Testis (tissue), 3 donors: Measurements from ENCODE around the gene CUBN. TPM values are rescaled to one million over a fixed set of nuclear protein-coding genes. Genes with fewer than 3 reads are reported as not detected.
"Not testable (repeated sequence)": the region's sequence is repeated elsewhere in the genome, so short reads cannot be mapped to it uniquely, and the experiment has no call there.

Source experiments
- DNase-seq: peaks from one replicate; pipeline ENCODE4 v3.0.0-alpha.2; 2019
- H3K27ac ChIP-seq, 2 donors: fragments of 200-600 bp; sonication (generic); one replicate each; pipeline ENCODE4 v1.5.1; 2019
- H3K27me3 ChIP-seq: fragments of 200-600 bp; sonication (generic); one replicate; pipeline ENCODE4 v1.5.1; 2019
- H3K36me3 ChIP-seq: fragments of 200-600 bp; sonication (generic); one replicate; pipeline ENCODE4 v1.5.1; 2017; ENCODE audit warnings: low read depth; ENCODE audit errors: missing control alignments
- H3K4me1 ChIP-seq: fragments of 200-600 bp; sonication (generic); one replicate; pipeline ENCODE4 v1.5.1; 2019
- H3K4me3 ChIP-seq, 2 donors: fragments of 200-600 bp; sonication (generic); one replicate each; pipeline ENCODE4 v1.5.1; 2017 to 2019
- H3K9me3 ChIP-seq: fragments of 200-600 bp; sonication (generic); one replicate; pipeline ENCODE4 v1.5.1; 2017
- POLR2A ChIP-seq: fragments of 450-650 bp; IDR thresholded peaks from one replicate; pipeline ENCODE4 v1.6.1; 2017; ENCODE audit warnings: antibody characterized with exemption, mild to moderate bottlenecking, moderate library complexity
- WGBS, 2 donors: methylation state at CpG; one replicate each; pipeline ENCODE4 v1.1.5; 2018; 5-methylcytosine and 5-hydroxymethylcytosine counted together
- intact Hi-C: fragments of 100-400 bp; cut with DNase I; formaldehyde crosslinking; loops from one replicate; pipeline ENCODE4 v1.15.1; 2023; ENCODE audit warnings: low total_unique reads
- polyA plus RNA-seq: library from polyadenylated mRNA; stranded (reverse); fragments of 350-450 nt; fragmentation: Illumina TruSeq; extraction: RNeasy Lipid Tissue Mini Kit (QIAGEN cat#74804); gene quantifications from one replicate; pipeline ENCODE4 v1.2.3, GENCODE V29; 2014; ENCODE audit warnings: low read depth, low replicate concordance; ENCODE audit not compliant: insufficient read depth
- total RNA-seq, 2 donors: library from RNA; depleted of rRNA; stranded (reverse); fragments of >200 nt; gene quantifications; one replicate each; pipeline ENCODE4 v1.2.3, GENCODE V29; 2016
- TF ChIP-seq, protein P1 (sequence below), 3 experiments: fragments of 450-650 bp in 2 of 3; fragments of 200-600 bp in 1 of 3; sonication (generic) in 1 of 3; IDR thresholded peaks; one replicate each; pipeline ENCODE4 v1.5.1; 2016 to 2019; ENCODE audit warnings: antibody characterized with exemption in 3 of 3, mild to moderate bottlenecking in 2 of 3, moderate library complexity in 1 of 3

CUBN gene
- total and polyA plus RNA-seq, 3 donors from 2014 or later, result 11.0 to 39.3 (median 19.2) TPM

DNA sequence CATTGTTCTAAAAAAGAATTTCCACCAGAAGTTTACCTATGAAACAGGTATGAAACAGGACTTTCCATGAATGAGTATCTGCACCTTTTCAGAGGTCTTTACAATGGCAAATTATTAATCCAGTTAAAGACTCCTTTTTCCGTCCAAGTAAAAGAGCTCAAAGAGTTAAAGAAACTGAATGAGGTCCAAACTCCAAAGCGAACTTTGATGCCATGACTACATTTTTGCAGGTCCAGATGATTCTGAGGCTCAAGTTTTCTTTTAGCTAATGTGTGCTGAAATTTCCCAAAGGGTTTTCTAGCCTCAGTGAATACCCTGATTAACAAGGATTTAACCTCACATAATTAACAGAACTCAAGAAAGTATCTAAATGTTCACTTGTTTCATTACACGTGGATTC lies 9.8 kb downstream of the CUBN start:
- no peaks in the 10 kb centered on the region for H3K9me3 ChIP-seq
- TF ChIP-seq, protein P1, sequence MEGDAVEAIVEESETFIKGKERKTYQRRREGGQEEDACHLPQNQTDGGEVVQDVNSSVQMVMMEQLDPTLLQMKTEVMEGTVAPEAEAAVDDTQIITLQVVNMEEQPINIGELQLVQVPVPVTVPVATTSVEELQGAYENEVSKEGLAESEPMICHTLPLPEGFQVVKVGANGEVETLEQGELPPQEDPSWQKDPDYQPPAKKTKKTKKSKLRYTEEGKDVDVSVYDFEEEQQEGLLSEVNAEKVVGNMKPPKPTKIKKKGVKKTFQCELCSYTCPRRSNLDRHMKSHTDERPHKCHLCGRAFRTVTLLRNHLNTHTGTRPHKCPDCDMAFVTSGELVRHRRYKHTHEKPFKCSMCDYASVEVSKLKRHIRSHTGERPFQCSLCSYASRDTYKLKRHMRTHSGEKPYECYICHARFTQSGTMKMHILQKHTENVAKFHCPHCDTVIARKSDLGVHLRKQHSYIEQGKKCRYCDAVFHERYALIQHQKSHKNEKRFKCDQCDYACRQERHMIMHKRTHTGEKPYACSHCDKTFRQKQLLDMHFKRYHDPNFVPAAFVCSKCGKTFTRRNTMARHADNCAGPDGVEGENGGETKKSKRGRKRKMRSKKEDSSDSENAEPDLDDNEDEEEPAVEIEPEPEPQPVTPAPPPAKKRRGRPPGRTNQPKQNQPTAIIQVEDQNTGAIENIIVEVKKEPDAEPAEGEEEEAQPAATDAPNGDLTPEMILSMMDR (IDR thresholded peaks at IDR 0.05), result no peak
- no peak for TF ChIP-seq POLR2A
- DNase-seq, result no peak
- no peak overlapping the region for H3K27ac ChIP-seq
- intact Hi-C loops, result no loop called here
- peaks cover 12% of the 10 kb centered on the region for H3K4me1 ChIP-seq
- no peak overlapping the region for H3K4me3 ChIP-seq
- H3K27me3 ChIP-seq, result no peaks in the 10 kb centered on the region
- 49 to 62% methylated on average over 3 of the region's 3 CpGs for WGBS, 2 donors
- H3K36me3 ChIP-seq, result no peaks in the 10 kb centered on the region

DNA sequence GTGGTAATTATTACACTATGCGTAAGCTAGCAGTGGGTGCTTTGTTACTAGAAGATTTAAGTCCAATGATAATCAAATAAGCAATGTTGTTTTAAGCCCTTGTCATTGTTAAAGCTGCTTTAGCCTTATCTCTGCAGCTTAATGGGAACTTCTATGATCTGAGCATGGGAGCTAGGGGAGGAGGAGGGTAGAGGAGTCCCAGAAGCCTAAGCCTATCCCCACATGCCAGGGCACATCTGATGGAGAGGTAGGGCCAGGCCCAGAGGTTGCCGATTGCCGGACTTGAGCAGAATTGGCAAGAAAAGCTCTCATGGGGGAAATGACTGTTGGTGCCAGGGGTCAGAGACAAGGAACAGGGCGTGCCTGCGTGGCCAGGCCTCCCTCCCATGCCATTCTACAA lies 13.4 kb downstream of the CUBN start:
- Histone ChIP-seq H3K4me1 (peaks cover 12% of the 10 kb centered on the region), H3K27ac (peak overlapping the region in 1 of 2 donors; percentile 15), H3K9me3 (no peaks in the 10 kb centered on the region), H3K4me3 (no peak overlapping the region), H3K36me3 (no peaks in the 10 kb centered on the region), H3K27me3 (no peaks in the 10 kb centered on the region)
- WGBS, 2 donors, result 46 to 55% methylated on average over 5 of the region's 5 CpGs
- TF ChIP-seq, protein P1 (IDR thresholded peaks at IDR 0.05), result no peak
- no peak for TF ChIP-seq POLR2A
- DNase-seq, result no peak
- intact Hi-C loops, result no loop called here

DNA sequence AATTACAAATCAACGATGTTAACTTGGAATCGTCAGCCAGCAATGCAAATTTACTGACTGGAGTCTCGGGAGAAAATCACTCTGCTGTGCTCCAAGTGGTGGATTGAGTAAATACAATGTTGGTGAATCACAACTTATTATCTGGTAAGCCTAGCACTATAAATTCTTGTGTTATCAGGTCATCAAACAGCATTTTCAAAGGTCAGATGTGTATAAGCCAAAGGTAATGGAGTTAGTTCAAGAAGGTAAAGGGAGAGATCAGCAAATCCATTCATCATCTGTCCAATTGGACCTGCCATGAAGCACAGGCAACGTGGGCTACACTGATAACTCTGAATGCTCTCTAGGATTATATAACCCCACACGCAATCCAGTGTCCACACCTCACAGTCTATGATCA lies 13.9 kb downstream of the CUBN start:
- no peak for DNase-seq
- Histone ChIP-seq H3K27ac (no peak overlapping the region), H3K27me3 (no peaks in the 10 kb centered on the region), H3K4me1 (peaks cover 12% of the 10 kb centered on the region), H3K36me3 (no peaks in the 10 kb centered on the region), H3K4me3 (no peak overlapping the region), H3K9me3 (no peaks in the 10 kb centered on the region)
- TF ChIP-seq, protein P1 (IDR thresholded peaks at IDR 0.05), result no peak
- no peak for TF ChIP-seq POLR2A
- 78 to 80% methylated on average over 5 of the region's 5 CpGs for WGBS, 2 donors
- intact Hi-C loops, result no loop called here

DNA sequence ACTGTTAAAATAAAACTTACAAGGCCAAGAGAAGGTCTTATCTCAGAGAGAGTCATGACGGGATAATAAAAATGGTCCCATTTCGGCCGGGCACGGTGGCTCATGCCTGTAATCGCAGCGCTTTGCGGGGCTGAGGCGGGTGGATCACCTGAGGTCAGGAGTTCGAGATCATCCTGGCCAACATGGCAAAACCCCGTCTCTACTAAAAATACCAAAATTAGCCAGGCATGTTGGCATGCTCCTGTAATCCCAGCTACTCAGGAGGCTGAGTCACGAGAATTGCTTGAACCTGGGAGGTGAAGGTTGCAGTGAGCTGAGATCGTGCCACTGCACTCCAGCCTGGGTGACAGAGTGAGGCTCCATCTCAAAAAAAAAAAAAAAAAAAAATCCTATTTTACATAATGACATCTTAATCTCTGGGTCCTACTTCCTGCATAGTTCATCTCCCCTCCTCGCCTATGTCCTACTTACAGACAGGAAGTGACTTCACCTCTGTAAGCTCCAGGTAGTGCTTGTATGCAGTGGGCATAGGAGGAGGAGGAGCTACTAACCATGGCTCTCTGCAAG lies 14.7 kb downstream of the CUBN start:
- H3K4me1 ChIP-seq, result peaks cover 16% of the 10 kb centered on the region
- H3K9me3 ChIP-seq, intact Hi-C loops, DNase-seq, H3K36me3 ChIP-seq, H3K4me3 ChIP-seq, H3K27ac ChIP-seq, H3K27me3 ChIP-seq: not testable (repeated sequence)
- WGBS, 2 donors, result 78% methylated on average over 13 of the region's 13 CpGs

DNA sequence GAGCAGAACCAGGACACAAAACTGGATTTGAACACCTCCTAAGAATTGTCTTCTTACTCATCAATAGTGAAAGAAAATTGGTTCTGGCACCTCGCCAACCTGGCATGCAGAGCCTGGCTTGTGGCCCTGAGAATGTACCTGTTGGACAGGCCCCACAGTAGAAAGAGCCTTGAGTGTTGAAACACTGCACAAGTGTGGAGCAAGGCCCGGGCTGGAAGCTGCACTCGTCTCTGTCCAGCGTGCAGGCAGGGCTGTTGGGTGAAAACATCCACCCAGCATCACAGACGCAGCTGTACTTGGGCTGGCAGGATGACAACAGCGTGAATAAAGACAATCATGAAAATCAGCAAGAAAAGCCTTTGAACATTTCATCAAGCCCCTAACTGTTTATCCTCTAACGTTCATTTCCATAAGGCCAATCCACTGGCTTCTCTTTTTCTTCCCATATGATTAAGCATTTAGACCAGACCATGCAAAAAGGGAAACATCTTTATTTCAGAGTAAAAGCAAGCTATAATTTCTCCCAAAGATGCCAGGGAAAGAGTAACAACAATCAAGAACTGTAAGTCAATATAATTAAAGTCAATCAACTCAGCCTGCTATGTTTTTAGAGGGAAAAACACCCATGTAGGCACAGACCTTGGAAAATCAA lies 15.6 kb downstream of the CUBN start:
- Histone ChIP-seq H3K27ac (peak overlapping the region in 1 of 2 donors; percentile 17), H3K4me1 (peaks cover 13% of the 10 kb centered on the region), H3K4me3 (no peak overlapping the region), H3K9me3 (no peaks in the 10 kb centered on the region), H3K27me3 (no peaks in the 10 kb centered on the region), H3K36me3 (no peaks in the 10 kb centered on the region)
- no peak for TF ChIP-seq POLR2A
- TF ChIP-seq, protein P1 (IDR thresholded peaks at IDR 0.05), result no peak
- DNase-seq, result peak; percentile 58
- WGBS, 2 donors, result 37 to 61% methylated on average over 7 of the region's 7 CpGs
- intact Hi-C loops, result no loop called here
